Measurements from ENCODE around the gene DKC1. TPM values are rescaled to one million over a fixed set of nuclear protein-coding genes. Genes with fewer than 3 reads are reported as not detected.

Gene DKC1
- total RNA-seq, 1 experiment from 2014 or later: 158 TPM

- CTCF ChIA-PET: no interaction called here
- TF ChIP-seq CTCF (conservative IDR thresholded peaks at IDR 0.05; ENCODE audit: low read depth, low read length) (no peak), EZH2 (IDR thresholded peaks at IDR 0.05; ENCODE audit: borderline replicate concordance, low read depth, low read length, poor library complexity, severe bottlenecking) (no peak)
- no peaks in the 10 kb centered on the region for H3K36me3 ChIP-seq (ENCODE audit: insufficient read depth, low read length, poor library complexity, severe bottlenecking)
- no peaks in the 10 kb centered on the region for H3K4me1 ChIP-seq (ENCODE audit: insufficient read depth, low read length, poor library complexity, severe bottlenecking)
- no peaks in the 10 kb centered on the region for H3K27me3 ChIP-seq (replicated peaks; ENCODE audit: insufficient read depth, low read depth, low read length, poor library complexity)
- H3K4me3 ChIP-seq (ENCODE audit: low read depth, low read length, poor library complexity, severe bottlenecking): no peak overlapping the region
- POLR2A ChIA-PET (ENCODE audit: low non-redundant PET): no interaction called here
- peak; percentile 48 for DNase-seq (ENCODE audit: low spot score)
- no peak overlapping the region for H3K27ac ChIP-seq (ENCODE audit: low read depth, low read length, poor library complexity, severe bottlenecking)
- no TSS peak for BruUV-seq (replicated peaks)
- H3K9me3 ChIP-seq (ENCODE audit: low read depth, low read length, poor library complexity, severe bottlenecking): no peaks in the 10 kb centered on the region
- intact Hi-C loops (cut with micrococcal nuclease; ENCODE audit: unreplicated experiment): no loop called here
These were observed 24.5 kb upstream of the DKC1 start for GRCh38 chrX:154738011-154738738.

GRCh38 chrX:154739952-154740465 is 22.7 kb upstream of the DKC1 start:
- Histone ChIP-seq H3K4me1 (ENCODE audit: insufficient read depth, low read length, poor library complexity, severe bottlenecking) (no peaks in the 10 kb centered on the region), H3K27ac (ENCODE audit: low read depth, low read length, poor library complexity, severe bottlenecking) (no peak overlapping the region), H3K36me3 (ENCODE audit: insufficient read depth, low read length, poor library complexity, severe bottlenecking) (no peaks in the 10 kb centered on the region), H3K27me3 (replicated peaks; ENCODE audit: insufficient read depth, low read depth, low read length, poor library complexity) (no peaks in the 10 kb centered on the region), H3K9me3 (ENCODE audit: low read depth, low read length, poor library complexity, severe bottlenecking) (no peaks in the 10 kb centered on the region), H3K4me3 (ENCODE audit: low read depth, low read length, poor library complexity, severe bottlenecking) (no peak overlapping the region)
- ChIA-PET CTCF (no interaction called here), POLR2A (ENCODE audit: low non-redundant PET) (no interaction called here)
- DNase-seq (ENCODE audit: low spot score): no peak
- no TSS peak for BruUV-seq (replicated peaks)
- TF ChIP-seq CTCF (conservative IDR thresholded peaks at IDR 0.05; ENCODE audit: low read depth, low read length): no peak
- no peak for TF ChIP-seq EZH2 (IDR thresholded peaks at IDR 0.05; ENCODE audit: borderline replicate concordance, low read depth, low read length, poor library complexity, severe bottlenecking)
- intact Hi-C loops (cut with micrococcal nuclease; ENCODE audit: unreplicated experiment): loop anchor here (10.0 kb wide), 1 partner anchor 195 kb away; the partner anchor contains the start of genes G6PD and IKBKG

GRCh38 chrX:154742613-154743012 is 20.1 kb upstream of the DKC1 start:
- Histone ChIP-seq H3K27me3 (replicated peaks; ENCODE audit: insufficient read depth, low read depth, low read length, poor library complexity) (no peaks in the 10 kb centered on the region), H3K9me3 (ENCODE audit: low read depth, low read length, poor library complexity, severe bottlenecking) (no peaks in the 10 kb centered on the region), H3K36me3 (ENCODE audit: insufficient read depth, low read length, poor library complexity, severe bottlenecking) (no peaks in the 10 kb centered on the region), H3K27ac (ENCODE audit: low read depth, low read length, poor library complexity, severe bottlenecking) (no peak overlapping the region), H3K4me3 (ENCODE audit: low read depth, low read length, poor library complexity, severe bottlenecking) (no peak overlapping the region), H3K4me1 (ENCODE audit: insufficient read depth, low read length, poor library complexity, severe bottlenecking) (no peaks in the 10 kb centered on the region)
- CTCF ChIA-PET: no interaction called here
- no peak for TF ChIP-seq EZH2 (IDR thresholded peaks at IDR 0.05; ENCODE audit: borderline replicate concordance, low read depth, low read length, poor library complexity, severe bottlenecking)
- no peak for TF ChIP-seq CTCF (conservative IDR thresholded peaks at IDR 0.05; ENCODE audit: low read depth, low read length)
- no TSS peak for BruUV-seq (replicated peaks)
- intact Hi-C loops (cut with micrococcal nuclease; ENCODE audit: unreplicated experiment): loop anchor here (10.0 kb wide), 1 partner anchor 198 kb away; the partner anchor contains the start of genes G6PD and IKBKG
- POLR2A ChIA-PET (ENCODE audit: low non-redundant PET): no interaction called here
- DNase-seq (ENCODE audit: low spot score): no peak
